Spleen (tissue), 7 donors: ENCODE results near the gene CPNE8.

Source experiments
- POLR2A ChIP-seq, 3 donors: fragments of 450-650 bp; IDR thresholded peaks; one replicate each; pipeline ENCODE4 v1.5.1; 2017; ENCODE audit warnings: antibody characterized with exemption in 3 of 3, mild to moderate bottlenecking in 1 of 3
- POLR2AphosphoS5 ChIP-seq, 3 donors: sonication (generic); formaldehyde crosslinking; IDR thresholded peaks; one replicate each; pipeline ENCODE4 v1.5.1; 2017; ENCODE audit warnings: antibody characterized with exemption in 3 of 3
- TF ChIP-seq, protein P1 (sequence below), 11 experiments: fragments of 200-600 bp in 7 of 11; fragments of 450-650 bp in 4 of 11; sonication (generic) in 4 of 11; IDR thresholded peaks in 8 of 11; conservative IDR thresholded peaks in 3 of 11; 1 replicate in 7 of 11; 2 replicates in 4 of 11; pipeline versions ENCODE4 v1.4.0 to v1.8.0; 2016 to 2021; ENCODE audit warnings: antibody characterized with exemption in 11 of 11, inconsistent platforms in 4 of 11, mild to moderate bottlenecking in 1 of 11
- donor health status: DM: no; HTN: no; CAD: no; lungs with moderate emphysema.
- donor health status: DM: no; HTN: no; CAD: no.
- donor health status: DM: no; HTN: no; CAD: no.

DNA sequence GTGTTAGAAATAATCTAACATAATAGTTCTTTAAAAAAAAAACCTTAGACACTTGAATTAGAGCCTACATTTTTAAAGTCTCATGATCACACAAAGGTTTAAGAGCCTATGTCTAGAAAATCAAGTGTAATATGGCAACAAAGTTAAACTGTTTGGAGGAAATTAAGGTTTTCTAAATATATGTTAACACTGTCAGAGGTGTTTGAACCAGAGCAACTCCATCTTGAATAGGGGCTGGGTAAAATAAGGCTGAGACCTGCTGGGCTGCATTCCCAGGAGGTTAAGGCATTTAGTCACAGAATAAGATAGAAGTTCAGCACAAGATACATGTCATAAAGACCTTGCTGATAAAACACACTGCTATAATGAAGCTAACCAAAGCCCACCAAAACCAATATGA lies 12.4 kb downstream of the CPNE8 start:
- TF ChIP-seq POLR2AphosphoS5 (IDR thresholded peaks at IDR 0.05) (no peak), POLR2A (IDR thresholded peaks at IDR 0.05) (no peak)
- TF ChIP-seq, protein P1, sequence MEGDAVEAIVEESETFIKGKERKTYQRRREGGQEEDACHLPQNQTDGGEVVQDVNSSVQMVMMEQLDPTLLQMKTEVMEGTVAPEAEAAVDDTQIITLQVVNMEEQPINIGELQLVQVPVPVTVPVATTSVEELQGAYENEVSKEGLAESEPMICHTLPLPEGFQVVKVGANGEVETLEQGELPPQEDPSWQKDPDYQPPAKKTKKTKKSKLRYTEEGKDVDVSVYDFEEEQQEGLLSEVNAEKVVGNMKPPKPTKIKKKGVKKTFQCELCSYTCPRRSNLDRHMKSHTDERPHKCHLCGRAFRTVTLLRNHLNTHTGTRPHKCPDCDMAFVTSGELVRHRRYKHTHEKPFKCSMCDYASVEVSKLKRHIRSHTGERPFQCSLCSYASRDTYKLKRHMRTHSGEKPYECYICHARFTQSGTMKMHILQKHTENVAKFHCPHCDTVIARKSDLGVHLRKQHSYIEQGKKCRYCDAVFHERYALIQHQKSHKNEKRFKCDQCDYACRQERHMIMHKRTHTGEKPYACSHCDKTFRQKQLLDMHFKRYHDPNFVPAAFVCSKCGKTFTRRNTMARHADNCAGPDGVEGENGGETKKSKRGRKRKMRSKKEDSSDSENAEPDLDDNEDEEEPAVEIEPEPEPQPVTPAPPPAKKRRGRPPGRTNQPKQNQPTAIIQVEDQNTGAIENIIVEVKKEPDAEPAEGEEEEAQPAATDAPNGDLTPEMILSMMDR (IDR thresholded peaks at IDR 0.05 in 8 of 11, conservative IDR thresholded peaks at IDR 0.05 in 3 of 11), result no peak
